ENCODE results near the gene SLC22A14. TPM values are rescaled to one million over a fixed set of nuclear protein-coding genes. Genes with fewer than 3 reads are reported as not detected.

Gene SLC22A14
- total RNA-seq, 1 experiment from 2014 or later = 0.35 TPM

Small RNAs within 50 kb of the gene (small RNA-seq; reads per million reads assigned to genes)
- 0 reads per million in 2 experiments for gene RNU6-235P

Other genes with a start within 250 kb of the SLC22A14 start
- gene DLEC1, start 243.1 kb upstream of the SLC22A14 start, total RNA-seq (2014; rRNA removed; shearing (Covaris generic)) = 0.10 TPM in 1 of 2 replicates, not detected in the other
- gene ACAA1, start 145.2 kb upstream of the SLC22A14 start, total RNA-seq (2014; rRNA removed; shearing (Covaris generic)) = 8.0 and 13.5 TPM in 2 replicates
- gene MYD88, start 143.6 kb upstream of the SLC22A14 start, total RNA-seq (2014; rRNA removed; shearing (Covaris generic)) = 5.9 and 8.3 TPM in 2 replicates
- 35.2 and 42.4 TPM in 2 replicates for gene OXSR1, start 116.8 kb upstream of the SLC22A14 start, total RNA-seq (2014; rRNA removed; shearing (Covaris generic))
- gene SLC22A13, start 16.5 kb upstream of the SLC22A14 start, total RNA-seq (2014; rRNA removed; shearing (Covaris generic)) = 0.17 and 0.40 TPM in 2 replicates
- 3.1 and 4.4 TPM in 2 replicates for gene XYLB, start 64.5 kb downstream of the SLC22A14 start, total RNA-seq (2014; rRNA removed; shearing (Covaris generic))
- 5.1 and 6.3 TPM in 2 replicates for gene ACVR2B, start 171.6 kb downstream of the SLC22A14 start, total RNA-seq (2014; rRNA removed; shearing (Covaris generic))
- gene EXOG, start 214.0 kb downstream of the SLC22A14 start, total RNA-seq (2014; rRNA removed; shearing (Covaris generic)) = 6.2 and 7.6 TPM in 2 replicates